Mucosa of descending colon (tissue), 3 donors: ENCODE results near the gene ATP6V0E1. TPM values are rescaled to one million over a fixed set of nuclear protein-coding genes. Genes with fewer than 3 reads are reported as not detected.
"Not testable (repeated sequence)": the region's sequence is repeated elsewhere in the genome, so short reads cannot be mapped to it uniquely, and the experiment has no call there.

Experiments
- ATAC-seq: fragments of 200-7000 bp; cut with Tn5 transposase; one replicate; pipeline ENCODE4 v1.9.1; 2020; ENCODE audit warnings: mild to moderate bottlenecking, moderate library complexity
- DNase-seq, 3 donors: peaks; one replicate each; pipeline ENCODE4 v3.0.0-alpha.2; 2020
- H3K36me3 ChIP-seq: fragments of 200-600 bp; one replicate; pipeline ENCODE4 v1.8.0; 2021; ENCODE audit warnings: low read depth, mild to moderate bottlenecking
- H3K4me1 ChIP-seq: fragments of 200-600 bp; one replicate; pipeline ENCODE4 v1.8.0; 2021; ENCODE audit warnings: low read depth, mild to moderate bottlenecking
- H3K4me3 ChIP-seq: fragments of 200-600 bp; one replicate; pipeline ENCODE4 v1.8.0; 2021; ENCODE audit warnings: mild to moderate bottlenecking
- H3K9me3 ChIP-seq: fragments of 200-600 bp; one replicate; pipeline ENCODE4 v1.8.0; 2021; ENCODE audit warnings: mild to moderate bottlenecking
- intact Hi-C, 2 donors: fragments of 100-400 bp; cut with DNase I in 1 of 2; cut with micrococcal nuclease in 1 of 2; formaldehyde crosslinking; loops; one replicate each; pipeline versions ENCODE4 v1.11.0 to v1.11.1; 2022; cut with DNase I, micrococcal nuclease
- total RNA-seq, 3 donors: library from RNA; stranded (reverse); fragmentation: NEBNext Ultra II Directional in 2 of 3; extraction: Animal tissue kit (Norgen Biotek cat#: 25700) in 2 of 3; gene quantifications; one replicate each; pipeline versions ENCODE4 v1.2.1 to v1.2.4, GENCODE V29; 2021 to 2023
- TF ChIP-seq, protein P1 (sequence below): fragments of 200-600 bp; IDR thresholded peaks from one replicate; pipeline ENCODE4 v1.8.0; 2022; ENCODE audit warnings: antibody characterized with exemption, mild to moderate bottlenecking
- donor health status: DM: no; HTN: no; CAD: no; lungs with moderate emphysema.
- donor health status: DM: no; HTN: no; CAD: no.
- donor health status: DM: no; HTN: yes; CAD: no.

ATP6V0E1 gene
- total RNA-seq, 3 donors from 2014 or later: 174 to 194 (median 190) TPM

DNA sequence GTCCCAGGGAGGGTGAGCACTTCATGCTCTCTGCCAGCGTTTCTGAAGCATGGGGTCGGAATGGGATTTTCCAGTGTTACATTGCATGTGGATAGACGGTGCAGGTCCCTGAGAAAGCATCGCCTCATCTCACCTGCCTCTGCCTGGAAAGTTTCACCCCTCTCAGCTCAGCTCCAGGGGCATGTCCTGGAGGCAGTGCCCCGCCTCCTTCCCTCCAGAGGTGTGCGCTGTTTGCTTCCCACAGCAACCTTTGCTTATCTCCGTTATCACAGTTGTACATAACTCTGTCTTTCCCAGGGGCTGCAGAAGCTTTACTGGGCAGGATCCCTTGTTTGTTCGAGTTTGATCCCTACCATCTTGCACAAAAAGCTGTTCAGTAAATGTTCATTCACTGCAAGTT, 61.9 kb downstream of the ATP6V0E1 start:
- Histone ChIP-seq H3K9me3 (no peaks in the 10 kb centered on the region), H3K4me1 (no peaks in the 10 kb centered on the region), H3K4me3 (no peak overlapping the region), H3K36me3 (no peaks in the 10 kb centered on the region)
- intact Hi-C loops: no loop called here
- DNase-seq: no peak
- ATAC-seq: peak; percentile 34
- TF ChIP-seq, protein P1, sequence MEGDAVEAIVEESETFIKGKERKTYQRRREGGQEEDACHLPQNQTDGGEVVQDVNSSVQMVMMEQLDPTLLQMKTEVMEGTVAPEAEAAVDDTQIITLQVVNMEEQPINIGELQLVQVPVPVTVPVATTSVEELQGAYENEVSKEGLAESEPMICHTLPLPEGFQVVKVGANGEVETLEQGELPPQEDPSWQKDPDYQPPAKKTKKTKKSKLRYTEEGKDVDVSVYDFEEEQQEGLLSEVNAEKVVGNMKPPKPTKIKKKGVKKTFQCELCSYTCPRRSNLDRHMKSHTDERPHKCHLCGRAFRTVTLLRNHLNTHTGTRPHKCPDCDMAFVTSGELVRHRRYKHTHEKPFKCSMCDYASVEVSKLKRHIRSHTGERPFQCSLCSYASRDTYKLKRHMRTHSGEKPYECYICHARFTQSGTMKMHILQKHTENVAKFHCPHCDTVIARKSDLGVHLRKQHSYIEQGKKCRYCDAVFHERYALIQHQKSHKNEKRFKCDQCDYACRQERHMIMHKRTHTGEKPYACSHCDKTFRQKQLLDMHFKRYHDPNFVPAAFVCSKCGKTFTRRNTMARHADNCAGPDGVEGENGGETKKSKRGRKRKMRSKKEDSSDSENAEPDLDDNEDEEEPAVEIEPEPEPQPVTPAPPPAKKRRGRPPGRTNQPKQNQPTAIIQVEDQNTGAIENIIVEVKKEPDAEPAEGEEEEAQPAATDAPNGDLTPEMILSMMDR: no peak

DNA sequence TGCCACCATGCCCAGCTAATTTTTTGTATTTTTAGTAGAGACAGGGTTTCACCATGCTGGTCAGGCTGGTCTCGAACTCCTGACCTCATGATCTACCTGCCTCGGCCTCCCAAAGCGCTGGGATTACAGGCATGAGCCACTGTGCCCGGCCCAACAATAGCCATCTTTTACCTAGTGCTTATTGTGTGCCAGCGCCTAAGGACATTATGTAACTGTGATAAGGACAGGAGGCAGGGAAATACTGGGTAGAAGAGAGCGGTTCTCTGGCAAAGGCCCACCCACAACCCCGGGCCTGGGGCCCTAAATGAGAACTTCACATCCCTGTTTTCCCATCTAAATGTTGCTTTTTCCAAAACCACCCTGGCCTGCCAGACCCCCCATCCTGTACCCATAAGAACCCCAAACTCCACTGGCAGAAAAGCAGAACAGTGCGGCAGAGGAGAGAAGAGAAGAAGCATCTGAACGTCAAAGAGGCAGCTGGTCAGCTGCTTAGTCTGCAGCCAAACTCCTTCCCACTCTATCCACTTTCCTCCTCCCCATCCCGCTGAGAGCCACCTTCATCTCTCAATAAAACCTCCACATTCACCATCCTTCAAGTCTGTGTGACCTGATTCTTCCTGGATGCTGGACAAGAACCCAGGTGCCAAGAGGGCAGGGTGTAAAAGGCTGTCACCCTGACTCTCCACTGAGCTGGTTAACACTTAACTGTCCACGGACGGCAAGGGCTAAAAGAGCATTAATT, 63.7 kb downstream of the ATP6V0E1 start:
- H3K4me3 ChIP-seq, H3K36me3 ChIP-seq, DNase-seq, intact Hi-C loops, H3K9me3 ChIP-seq, ATAC-seq, H3K4me1 ChIP-seq: not testable (repeated sequence)

DNA sequence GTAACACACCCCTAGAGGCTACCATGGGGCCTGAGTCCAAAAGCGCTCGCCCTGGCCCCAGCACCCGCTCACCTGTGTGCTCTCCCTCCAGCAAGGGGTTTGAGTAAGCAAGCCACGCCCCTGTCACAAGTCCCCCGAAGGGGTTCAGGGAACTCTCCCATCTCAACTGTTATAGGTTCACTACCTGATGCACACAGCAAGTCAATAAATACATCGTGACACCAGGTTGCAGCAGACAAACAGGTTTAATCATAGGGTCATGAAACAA, 64.2 kb downstream of the ATP6V0E1 start:
- H3K4me1 ChIP-seq: no peaks in the 10 kb centered on the region
- intact Hi-C loops: no loop called here
- H3K9me3 ChIP-seq: no peaks in the 10 kb centered on the region
- ATAC-seq (no peak), DNase-seq (no peak)
- no peaks in the 10 kb centered on the region for H3K36me3 ChIP-seq
- H3K4me3 ChIP-seq: no peak overlapping the region
- TF ChIP-seq, protein P1: no peak

DNA sequence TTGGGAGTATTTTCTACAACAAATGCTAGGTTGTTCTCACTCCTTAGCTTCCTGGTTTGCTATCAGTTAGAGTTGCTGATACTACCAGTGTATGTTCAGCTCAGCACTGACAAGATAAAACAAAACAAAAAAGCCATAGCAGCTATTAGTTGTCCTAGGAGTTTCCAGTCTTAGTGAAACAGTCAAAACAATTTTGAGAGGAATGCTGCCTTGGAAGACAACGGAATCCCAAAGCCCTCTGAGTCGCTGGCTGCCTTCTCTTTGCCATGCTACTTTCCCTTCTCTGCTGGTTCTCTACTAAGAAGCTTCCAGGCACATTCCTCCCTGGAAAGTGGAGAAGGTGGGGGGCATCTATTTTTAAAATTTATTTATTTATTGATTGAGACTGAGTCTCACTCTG, 67.2 kb downstream of the ATP6V0E1 start:
- intact Hi-C loops: no loop called here
- no peaks in the 10 kb centered on the region for H3K9me3 ChIP-seq
- no peak for DNase-seq
- TF ChIP-seq, protein P1: no peak
- no peak overlapping the region for H3K4me3 ChIP-seq
- H3K4me1 ChIP-seq: no peaks in the 10 kb centered on the region
- H3K36me3 ChIP-seq: no peaks in the 10 kb centered on the region
- no peak for ATAC-seq

DNA sequence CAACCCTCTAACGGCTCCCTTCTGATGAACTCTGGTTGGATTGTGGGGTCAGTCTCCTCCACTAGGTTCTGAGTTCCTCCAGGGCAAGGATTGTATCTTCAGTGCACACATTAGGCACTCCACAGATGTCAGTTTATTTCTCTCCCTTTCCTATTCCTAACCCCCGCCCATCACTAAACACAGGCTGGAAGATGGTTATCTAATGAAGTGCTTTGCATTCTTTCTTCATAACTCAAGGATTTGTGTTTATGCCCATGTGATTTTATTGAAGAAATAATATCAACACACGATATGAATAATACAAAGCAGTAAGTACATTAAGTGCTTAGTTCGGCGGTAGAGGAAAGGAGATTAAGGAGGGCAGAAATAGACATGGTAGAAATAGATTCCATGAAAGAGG, 68.2 kb downstream of the ATP6V0E1 start:
- H3K9me3 ChIP-seq: no peaks in the 10 kb centered on the region
- H3K36me3 ChIP-seq: no peaks in the 10 kb centered on the region
- ATAC-seq (no peak), DNase-seq (no peak)
- intact Hi-C loops: no loop called here
- H3K4me3 ChIP-seq: no peak overlapping the region
- no peaks in the 10 kb centered on the region for H3K4me1 ChIP-seq
- TF ChIP-seq, protein P1: no peak

DNA sequence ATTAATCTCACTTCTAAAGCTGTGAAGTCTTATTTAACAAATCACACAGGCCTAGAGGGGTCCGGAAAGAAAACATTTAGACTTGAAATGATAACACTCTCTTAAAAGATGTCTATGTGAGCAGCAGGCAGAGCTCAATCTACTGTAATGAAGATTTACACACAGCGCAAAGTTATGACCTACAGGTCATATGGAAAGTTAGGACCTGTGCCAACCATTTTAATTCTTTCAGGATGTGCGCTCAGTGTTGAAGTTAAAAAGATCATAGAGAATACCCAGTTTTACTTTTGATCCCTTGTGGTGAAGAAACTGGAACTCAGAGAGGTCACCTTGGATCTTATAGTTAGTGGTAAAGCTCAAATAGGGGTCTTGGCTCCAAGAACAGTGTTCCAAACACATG, 69.5 kb downstream of the ATP6V0E1 start:
- H3K4me1 ChIP-seq: peaks cover 4% of the 10 kb centered on the region
- DNase-seq (no peak), ATAC-seq (no peak)
- no peaks in the 10 kb centered on the region for H3K36me3 ChIP-seq
- H3K9me3 ChIP-seq: no peaks in the 10 kb centered on the region
- intact Hi-C loops: no loop called here
- no peak overlapping the region for H3K4me3 ChIP-seq
- TF ChIP-seq, protein P1: no peak
